ENCODE results near the gene KRTAP5-7.

DNA sequence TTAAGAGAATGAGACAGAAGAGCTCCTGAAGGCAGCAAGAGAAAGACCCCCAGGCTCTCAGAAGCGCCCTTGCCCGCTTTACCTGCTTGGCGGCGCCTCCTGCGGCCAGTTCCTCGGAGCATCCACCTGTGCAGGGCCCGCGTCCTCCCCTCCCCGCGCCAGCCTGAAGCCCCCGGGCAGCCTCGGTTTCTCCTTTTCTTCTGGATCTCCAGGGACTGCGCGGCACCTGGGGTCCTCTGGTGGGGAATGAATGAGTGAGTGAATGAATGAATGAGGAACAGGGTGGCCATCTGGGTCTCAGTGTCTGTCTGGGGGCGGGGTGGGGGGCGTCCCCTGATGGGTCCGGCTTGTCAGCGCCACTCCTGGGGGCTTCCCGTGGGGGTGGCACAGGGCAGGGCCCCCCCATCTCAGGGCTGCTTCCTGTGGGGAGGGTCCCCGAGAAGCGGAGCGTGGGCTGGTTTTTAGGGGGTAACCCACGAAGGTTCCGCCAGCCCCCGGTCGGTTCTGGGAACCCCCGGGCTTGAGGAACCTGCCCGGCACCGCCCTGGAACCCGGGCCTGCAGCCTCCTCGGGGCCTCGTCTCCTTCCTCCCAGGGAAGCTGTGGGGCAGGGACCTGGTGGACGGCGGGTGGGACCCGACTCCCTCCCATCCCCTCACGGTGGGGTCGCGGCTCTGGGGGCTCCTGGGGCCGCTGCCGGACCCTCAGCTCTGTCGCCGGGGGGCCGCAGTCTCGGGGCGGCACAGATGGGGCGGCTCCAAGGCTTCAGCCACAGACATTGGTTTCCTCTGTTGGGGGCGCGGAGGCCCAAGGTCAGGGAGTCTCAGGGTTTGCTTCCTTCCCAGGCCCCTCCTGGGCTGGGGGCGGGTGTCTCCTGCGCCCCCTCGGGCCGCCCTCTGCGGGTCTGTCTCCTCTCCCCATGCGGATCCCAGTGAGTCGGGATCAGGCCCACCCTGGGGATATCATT is 8.3 kb upstream of the KRTAP5-7 start:
- TF ChIP-seq POLR2A (IDR thresholded peaks at IDR 0.05; ENCODE audit: low read depth, low read length) (no peak), POLR2AphosphoS5 (IDR thresholded peaks at IDR 0.05; ENCODE audit: insufficient read depth, low read depth, low read length) (no peak), EZH2 (IDR thresholded peaks at IDR 0.05; ENCODE audit: borderline replicate concordance, low read depth, low read length, severe bottlenecking) (no peak), FOS (IDR thresholded peaks at IDR 0.05; ENCODE audit: borderline replicate concordance, insufficient read depth, low read length) (no peak), MYC (IDR thresholded peaks at IDR 0.05; ENCODE audit: low read depth, low read length) (no peak), GATA2 (IDR thresholded peaks at IDR 0.05; ENCODE audit: insufficient read depth, insufficient read length, low read depth, low read length) (no peak), JUN (IDR thresholded peaks at IDR 0.05; ENCODE audit: borderline replicate concordance, insufficient read depth, insufficient read length, low read depth) (no peak)
- TF ChIP-seq, protein P1, sequence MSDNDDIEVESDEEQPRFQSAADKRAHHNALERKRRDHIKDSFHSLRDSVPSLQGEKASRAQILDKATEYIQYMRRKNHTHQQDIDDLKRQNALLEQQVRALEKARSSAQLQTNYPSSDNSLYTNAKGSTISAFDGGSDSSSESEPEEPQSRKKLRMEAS (IDR thresholded peaks at IDR 0.05; ENCODE audit: insufficient read depth, insufficient read length): no peak
- TF ChIP-seq, protein P2, sequence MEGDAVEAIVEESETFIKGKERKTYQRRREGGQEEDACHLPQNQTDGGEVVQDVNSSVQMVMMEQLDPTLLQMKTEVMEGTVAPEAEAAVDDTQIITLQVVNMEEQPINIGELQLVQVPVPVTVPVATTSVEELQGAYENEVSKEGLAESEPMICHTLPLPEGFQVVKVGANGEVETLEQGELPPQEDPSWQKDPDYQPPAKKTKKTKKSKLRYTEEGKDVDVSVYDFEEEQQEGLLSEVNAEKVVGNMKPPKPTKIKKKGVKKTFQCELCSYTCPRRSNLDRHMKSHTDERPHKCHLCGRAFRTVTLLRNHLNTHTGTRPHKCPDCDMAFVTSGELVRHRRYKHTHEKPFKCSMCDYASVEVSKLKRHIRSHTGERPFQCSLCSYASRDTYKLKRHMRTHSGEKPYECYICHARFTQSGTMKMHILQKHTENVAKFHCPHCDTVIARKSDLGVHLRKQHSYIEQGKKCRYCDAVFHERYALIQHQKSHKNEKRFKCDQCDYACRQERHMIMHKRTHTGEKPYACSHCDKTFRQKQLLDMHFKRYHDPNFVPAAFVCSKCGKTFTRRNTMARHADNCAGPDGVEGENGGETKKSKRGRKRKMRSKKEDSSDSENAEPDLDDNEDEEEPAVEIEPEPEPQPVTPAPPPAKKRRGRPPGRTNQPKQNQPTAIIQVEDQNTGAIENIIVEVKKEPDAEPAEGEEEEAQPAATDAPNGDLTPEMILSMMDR (IDR thresholded peaks at IDR 0.05; ENCODE audit: extremely low read depth in 1 of 2, insufficient read depth in 1 of 2, low read depth in 1 of 2, low read length in 2 of 2): no peak

Data from endothelial cell of umbilical vein (primary cell).